GM18508 (cell line): Measurements from ENCODE around the gene CCDC28A.

Experiments
- ATAC-seq: cut with Tn5 transposase; IDR thresholded peaks from one replicate; pipeline ENCODE4 v1.9.1; 2021; ENCODE audit warnings: moderate number of reproducible peaks; ENCODE audit not compliant: insufficient read depth, unreplicated experiment

The CCDC28A gene

GRCh38 chr6:138830248-138830647, 56.7 kb downstream of the CCDC28A start:
- ATAC-seq: no peak

- no peak for ATAC-seq
These were observed 58.6 kb downstream of the CCDC28A start for GRCh38 chr6:138832182-138832581.

GRCh38 chr6:138833816-138834539, 60.4 kb downstream of the CCDC28A start:
- ATAC-seq: no peak

GRCh38 chr6:138837246-138837645, 63.7 kb downstream of the CCDC28A start:
- ATAC-seq: no peak
